Pons (tissue), 1 donor: Measurements from ENCODE around the gene KLHL21.
"Not testable (repeated sequence)": the region's sequence is repeated elsewhere in the genome, so short reads cannot be mapped to it uniquely, and the experiment has no call there.

Source experiments
- DNase-seq: peaks from one replicate; pipeline ENCODE4 v3.0.0-alpha.2; 2016; ENCODE audit warnings: low spot score

The KLHL21 gene

DNA sequence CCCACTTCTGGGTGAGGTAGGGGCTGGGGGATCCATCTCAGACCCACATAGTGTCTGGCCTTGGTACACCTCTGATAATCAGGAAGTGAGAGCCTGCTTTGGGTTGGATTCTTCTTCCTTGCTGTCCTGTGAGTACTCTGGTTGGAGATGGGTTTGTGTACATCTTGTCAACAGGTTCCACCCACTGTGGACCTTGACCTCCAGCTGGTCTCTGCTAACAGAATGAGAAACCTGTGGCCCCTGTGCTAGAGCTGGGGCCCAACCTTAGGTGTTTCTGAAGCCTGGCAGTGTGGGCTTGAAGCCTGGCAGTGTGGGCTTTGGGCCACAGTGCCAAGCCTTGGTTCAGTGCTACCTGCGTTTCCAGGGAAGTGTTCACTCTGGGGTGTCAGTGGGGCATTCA is 20.3 kb downstream of the KLHL21 start:
- no peak for DNase-seq

DNA sequence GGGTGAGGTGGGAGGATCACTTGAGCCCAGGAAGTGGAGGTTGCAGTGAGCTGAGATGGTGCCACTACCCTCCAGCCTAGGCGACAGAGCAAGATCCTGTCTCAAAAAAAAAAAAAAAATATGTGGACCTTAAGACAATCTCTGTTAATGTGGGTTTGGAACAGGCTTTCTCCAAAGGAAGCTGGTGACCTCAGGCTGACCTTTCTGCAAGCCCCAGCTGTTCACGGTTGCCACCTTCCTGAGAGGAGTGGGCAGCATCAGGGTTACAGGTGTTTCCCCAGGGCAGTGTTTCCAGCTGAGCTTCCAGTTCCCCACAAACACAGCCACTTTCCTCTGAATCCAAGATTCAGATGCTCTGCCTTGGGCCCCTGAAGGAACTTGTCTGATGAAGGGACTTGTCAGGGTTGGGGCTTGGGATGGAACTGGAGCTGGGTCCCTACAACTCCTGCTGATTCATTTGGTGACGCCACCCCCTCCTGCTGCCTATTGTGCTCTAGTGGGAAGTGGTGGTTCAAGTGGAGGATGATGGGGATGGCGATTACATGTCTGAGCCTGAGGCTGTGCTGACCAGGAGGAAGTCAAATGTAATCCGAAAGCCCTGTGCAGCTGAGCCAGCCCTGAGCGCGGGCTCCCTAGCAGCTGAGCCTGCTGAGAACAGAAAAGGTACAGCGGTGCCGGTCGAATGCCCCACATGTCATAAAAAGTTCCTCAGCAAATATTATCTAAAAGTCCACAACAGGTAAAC is 20.9 kb downstream of the KLHL21 start:
- no peak for DNase-seq

DNA sequence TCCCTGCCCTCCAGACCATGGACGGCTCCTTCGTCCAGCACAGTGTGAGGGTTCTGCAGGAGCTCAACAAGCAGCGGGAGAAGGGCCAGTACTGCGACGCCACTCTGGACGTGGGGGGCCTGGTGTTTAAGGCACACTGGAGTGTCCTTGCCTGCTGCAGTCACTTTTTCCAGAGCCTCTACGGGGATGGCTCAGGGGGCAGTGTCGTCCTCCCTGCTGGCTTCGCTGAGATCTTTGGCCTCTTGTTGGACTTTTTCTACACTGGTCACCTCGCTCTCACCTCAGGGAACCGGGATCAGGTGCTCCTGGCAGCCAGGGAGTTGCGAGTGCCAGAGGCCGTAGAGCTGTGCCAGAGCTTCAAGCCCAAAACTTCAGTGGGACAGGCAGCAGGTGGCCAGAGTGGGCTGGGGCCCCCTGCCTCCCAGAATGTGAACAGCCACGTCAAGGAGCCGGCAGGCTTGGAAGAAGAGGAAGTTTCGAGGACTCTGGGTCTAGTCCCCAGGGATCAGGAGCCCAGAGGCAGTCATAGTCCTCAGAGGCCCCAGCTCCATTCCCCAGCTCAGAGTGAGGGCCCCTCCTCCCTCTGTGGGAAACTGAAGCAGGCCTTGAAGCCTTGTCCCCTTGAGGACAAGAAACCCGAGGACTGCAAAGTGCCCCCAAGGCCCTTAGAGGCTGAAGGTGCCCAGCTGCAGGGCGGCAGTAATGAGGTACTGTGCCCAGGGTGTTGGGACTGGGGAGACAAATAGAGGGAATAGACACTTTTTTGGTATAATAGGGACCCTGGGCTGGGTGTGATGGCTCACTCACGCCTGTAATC is 21.9 kb downstream of the KLHL21 start:
- DNase-seq = no peak

DNA sequence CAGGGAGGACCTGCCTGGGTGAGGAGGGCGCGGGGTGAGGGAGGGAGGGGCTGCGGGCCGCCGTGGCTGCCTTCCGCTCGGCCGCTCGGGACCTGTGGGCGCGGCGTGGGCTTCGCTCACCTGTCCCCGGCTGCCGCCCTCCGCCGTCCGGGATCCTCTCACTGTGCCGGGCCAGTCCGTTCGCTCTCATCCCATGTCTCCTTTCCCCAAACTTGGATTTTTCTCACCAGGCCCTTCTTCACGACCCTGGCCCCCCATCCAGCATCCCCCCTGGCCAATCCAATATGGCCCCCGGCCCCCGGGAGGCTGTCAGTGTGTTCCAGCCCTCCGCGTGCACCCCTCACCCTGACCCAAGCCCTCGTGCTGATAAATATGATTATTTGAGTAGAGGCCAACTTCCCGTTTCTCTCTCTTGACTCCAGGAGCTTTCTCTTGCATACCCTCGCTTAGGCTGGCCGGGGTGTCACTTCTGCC is 22.5 kb downstream of the KLHL21 start:
- DNase-seq = no peak

DNA sequence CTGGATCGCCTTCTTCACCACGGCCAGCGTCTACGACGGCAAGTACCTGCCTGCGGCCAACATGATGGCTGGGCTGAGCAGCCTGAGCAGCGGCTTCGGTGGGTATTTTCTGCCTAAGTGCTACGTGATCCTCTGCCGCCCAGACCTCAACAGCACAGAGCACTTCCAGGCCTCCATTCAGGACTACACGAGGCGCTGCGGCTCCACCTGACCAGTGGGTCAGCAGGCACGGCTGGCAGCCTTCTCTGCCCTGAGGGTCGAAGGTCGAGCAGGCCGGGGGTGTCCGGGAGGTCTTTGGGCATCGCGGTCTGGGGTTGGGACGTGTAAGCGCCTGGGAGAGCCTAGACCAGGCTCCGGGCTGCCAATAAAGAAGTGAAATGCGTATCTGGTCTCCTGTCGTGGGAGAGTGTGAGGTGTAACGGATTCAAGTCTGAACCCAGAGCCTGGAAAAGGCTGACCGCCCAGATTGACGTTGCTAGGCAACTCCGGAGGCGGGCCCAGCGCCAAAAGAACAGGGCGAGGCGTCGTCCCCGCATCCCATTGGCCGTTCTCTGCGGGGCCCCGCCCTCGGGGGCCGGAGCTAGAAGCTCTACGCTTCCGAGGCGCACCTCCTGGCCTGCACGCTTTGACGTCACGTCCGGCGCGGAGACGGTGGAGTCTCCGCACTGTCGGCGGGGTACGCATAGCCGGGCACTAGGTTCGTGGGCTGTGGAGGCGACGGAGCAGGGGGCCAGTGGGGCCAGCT is 23.1 kb downstream of the KLHL21 start, which contains the start of gene ZBTB48:
TSS of gene ZBTB48 (plus strand) at position 621 of the 745 bp plus-strand sequence. CDS start 616 bp downstream, outside the sequence.
- DNase-seq = peak; percentile 99

DNA sequence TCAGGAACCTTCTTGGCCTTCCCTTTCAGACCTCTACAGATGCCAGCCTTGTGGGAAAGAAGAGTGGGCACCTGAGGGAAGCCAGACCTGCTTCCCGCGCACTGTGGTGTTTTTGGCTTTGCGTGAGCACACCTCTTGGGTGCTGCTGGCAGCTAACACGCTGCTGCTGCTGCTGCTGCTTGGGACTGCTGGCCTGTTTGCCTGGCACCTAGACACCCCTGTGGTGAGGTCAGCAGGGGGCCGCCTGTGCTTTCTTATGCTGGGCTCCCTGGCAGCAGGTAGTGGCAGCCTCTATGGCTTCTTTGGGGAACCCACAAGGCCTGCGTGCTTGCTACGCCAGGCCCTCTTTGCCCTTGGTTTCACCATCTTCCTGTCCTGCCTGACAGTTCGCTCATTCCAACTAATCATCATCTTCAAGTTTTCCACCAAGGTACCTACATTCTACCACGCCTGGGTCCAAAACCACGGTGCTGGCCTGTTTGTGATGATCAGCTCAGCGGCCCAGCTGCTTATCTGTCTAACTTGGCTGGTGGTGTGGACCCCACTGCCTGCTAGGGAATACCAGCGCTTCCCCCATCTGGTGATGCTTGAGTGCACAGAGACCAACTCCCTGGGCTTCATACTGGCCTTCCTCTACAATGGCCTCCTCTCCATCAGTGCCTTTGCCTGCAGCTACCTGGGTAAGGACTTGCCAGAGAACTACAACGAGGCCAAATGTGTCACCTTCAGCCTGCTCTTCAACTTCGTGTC is 23.9 kb downstream of the KLHL21 start:
- no peak for DNase-seq

DNA sequence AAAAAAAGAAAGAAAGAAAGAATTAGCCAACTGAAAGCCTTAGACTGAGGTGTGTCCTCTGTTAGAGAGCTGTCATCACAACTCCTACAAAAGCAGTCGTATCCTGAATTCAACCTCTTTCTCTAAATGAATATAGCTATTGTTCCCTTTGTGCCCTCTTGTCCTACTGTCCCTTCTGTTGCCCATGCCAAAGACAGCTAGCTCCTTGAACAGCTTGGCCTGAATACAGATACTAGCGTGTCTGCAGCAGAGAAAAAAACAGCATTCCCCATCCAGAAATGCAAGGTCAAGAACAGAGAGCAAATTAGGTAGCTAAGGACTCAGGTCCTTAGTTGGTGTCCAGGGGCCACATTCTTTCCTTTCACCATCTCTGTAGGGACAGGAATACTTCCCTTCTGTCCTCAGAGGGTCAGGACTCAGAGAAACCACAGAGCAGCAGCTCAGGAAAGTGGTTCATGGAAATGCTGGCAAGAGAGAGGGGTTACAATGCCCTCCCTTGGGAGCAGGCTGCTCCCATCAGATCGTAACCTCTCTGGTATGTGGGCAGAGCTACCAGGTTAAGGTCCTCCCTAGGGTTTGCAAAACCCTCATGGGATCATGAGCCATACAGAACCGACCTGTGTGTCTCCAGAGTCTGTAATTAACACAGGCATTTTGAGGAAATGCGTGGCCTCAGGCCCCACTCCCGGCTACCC is 24.7 kb downstream of the KLHL21 start:
- DNase-seq = peak; percentile 89

DNA sequence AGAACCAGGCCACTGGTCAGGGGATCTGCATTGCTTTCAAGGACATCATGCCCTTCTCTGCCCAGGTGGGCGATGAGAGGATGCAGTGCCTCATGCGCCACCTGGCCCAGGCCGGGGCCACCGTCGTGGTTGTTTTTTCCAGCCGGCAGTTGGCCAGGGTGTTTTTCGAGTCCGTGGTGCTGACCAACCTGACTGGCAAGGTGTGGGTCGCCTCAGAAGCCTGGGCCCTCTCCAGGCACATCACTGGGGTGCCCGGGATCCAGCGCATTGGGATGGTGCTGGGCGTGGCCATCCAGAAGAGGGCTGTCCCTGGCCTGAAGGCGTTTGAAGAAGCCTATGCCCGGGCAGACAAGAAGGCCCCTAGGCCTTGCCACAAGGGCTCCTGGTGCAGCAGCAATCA is 27.9 kb downstream of the KLHL21 start:
- no peak for DNase-seq

DNA sequence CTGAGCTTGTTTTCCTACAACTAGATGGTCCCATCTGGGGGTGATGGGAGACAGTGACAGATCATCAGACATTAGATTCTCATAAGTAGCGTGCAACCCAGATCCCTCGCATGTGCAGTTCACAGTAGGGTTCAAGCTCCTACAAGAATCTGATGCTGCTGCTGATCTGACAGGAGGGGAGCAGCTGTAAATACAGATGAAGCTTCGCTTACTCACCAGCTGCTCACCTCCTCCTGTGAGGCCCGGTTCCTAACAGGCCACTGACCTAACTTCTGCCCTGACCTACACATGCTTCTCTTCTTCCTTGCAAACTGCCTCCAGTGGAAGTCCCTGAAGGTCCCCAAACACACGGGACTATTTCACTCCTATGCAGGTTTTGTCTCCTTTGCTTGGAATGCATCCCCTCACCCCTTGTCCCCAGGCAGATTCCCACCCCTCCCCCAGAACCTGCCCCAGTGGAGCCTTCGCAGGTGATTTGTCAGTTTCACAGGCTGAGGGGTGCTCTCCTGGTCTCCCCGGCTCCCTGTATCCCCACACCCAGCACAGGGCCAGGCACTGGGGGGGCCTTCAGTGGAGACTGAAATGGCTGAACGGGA is 28.5 kb downstream of the KLHL21 start:
- DNase-seq = no peak

DNA sequence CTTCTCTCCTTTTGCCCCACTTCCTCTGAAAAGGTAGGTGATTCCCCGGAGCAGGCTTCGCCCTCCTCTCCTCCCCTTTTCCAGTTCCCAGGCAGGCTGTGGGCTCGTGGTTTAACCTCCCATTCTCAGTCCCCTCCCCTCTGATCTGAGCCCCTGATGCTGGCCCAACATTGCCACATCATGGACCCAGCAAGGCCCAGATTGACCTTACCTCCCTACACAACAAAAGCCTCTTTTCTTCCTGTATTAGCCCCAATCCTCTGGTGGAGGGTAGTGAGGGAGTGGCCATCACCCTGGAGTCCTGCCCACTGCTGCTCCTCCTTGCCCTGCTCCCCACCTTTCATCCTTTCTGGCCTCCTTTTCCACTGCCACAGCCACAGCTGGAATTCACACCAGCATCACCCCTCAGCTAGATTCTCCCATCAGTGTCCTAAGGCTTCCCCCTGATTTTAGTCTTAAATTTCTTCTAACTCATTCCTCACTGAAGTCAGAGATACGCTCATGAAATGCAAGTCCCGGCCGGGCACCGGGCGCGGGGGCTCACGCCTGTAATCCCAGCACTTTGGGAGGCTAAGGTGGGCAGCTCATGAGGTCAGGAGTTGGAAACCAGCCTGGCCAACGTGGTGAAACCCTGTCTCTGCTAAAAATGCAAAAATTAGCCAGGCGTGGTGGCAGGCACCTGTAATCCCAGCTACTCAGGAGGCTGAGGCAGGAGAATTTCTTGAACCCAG is 29.9 kb downstream of the KLHL21 start:
- DNase-seq = no peak

DNA sequence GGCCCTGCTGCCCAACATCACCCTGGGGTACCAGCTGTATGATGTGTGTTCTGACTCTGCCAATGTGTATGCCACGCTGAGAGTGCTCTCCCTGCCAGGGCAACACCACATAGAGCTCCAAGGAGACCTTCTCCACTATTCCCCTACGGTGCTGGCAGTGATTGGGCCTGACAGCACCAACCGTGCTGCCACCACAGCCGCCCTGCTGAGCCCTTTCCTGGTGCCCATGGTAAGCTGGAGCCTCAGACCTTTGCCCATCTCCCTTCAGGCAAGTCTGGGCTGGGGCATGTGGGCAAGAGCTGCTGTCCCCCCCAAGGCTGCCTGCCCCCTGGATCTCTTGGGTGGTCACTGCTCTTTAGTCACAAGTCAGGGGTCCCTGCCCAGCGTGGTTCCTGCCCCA is 31.7 kb downstream of the KLHL21 start:
- no peak for DNase-seq

DNA sequence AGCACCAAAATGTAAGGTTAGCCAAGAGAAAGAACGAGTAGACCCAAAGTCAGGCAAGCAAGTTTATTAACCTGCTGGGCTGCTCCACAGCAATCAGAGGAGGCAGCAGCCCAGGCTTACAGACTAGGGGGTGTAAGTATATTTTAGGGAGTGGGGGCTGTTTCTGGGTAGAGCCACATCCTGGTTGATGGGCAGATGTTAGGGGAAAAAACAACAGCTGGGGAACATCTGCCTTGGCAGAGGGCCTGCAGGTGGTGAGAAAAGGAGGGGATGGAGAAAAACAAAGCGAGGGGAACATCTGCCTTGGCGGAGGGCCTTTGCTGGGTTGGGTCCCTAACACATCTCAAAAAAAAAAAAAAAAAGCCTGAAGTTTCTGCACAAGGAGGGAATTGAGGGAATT is 32.6 kb downstream of the KLHL21 start:
- no peak for DNase-seq

DNA sequence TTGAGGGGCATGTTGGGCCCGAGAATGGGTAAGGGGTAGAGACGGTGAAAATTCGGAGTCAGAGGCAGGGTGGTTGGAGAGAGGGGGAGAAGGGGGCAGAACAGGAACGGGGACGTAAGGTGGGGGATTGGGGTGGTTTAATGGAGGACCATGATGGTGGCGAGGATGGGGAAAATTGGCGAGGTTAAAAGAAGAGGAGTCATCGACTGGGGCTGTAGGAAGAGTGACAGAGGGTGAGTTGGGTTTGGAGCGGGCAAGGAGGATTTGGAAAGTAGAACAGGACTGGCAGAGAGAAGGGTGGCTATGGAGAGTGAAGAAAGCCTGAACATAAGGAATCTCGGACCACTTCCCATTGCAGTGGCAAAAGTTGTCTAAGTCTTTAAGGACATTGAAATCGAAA is 33.6 kb downstream of the KLHL21 start:
- DNase-seq = no peak

DNA sequence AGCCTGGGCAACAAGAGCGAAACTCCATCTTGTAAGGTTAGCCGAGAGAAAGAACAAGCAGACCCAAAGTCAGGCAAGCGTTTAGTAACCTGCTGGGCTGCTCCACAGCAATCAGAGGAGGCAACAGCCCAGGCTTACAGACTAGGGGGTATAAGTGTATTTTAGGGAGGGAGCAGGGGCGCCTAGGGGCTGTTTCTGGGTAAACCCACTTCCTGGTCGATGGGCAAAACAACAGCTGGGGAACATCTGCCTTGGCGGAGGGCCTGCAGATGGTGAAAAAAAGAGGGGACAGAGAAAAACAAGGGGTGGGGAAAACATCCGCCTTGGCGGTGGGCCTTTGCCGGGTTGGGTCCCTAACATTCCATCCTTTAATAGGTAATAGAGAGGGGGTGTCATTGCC is 42.4 kb downstream of the KLHL21 start:
- no peak for DNase-seq

DNA sequence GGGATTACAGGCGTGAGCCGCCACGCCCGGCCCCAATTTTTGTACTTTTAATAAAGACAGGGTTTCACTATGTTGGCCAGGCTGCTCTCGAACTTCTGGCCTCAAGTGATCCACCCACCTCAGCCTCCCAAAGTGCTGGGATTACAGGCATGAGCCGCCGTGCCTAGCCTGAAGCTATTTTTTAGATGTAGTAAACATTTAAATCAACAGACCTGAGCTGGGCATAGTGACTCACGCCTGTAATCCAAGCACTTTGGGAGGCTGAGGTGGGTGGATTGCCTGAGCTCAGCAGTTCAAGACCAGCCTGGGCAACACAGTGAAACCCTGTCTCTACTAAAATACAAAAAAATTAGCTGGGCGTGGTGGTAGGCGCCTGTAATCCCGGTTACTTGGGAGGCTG is 43.5 kb downstream of the KLHL21 start:
- DNase-seq = not testable (repeated sequence)

DNA sequence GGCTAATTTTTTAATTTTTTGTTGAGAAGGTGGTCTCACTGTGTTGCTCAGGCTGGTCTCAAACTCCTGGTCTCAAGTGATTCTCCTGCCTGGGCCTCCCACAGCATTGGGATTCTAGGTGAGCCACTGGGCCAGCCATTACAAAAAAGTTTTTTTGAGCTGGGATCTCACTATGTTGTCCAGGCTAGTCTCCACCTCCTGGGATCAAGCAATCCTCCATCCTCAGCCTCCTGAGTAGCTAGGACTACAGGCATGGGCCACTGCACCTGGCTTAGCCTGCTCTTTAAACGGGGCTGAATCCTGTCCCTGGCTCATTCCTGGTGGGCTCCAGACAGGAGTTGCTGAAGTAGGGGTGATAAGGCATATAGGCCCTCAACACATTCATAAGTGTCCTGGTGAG is 45.1 kb downstream of the KLHL21 start:
- no peak for DNase-seq

DNA sequence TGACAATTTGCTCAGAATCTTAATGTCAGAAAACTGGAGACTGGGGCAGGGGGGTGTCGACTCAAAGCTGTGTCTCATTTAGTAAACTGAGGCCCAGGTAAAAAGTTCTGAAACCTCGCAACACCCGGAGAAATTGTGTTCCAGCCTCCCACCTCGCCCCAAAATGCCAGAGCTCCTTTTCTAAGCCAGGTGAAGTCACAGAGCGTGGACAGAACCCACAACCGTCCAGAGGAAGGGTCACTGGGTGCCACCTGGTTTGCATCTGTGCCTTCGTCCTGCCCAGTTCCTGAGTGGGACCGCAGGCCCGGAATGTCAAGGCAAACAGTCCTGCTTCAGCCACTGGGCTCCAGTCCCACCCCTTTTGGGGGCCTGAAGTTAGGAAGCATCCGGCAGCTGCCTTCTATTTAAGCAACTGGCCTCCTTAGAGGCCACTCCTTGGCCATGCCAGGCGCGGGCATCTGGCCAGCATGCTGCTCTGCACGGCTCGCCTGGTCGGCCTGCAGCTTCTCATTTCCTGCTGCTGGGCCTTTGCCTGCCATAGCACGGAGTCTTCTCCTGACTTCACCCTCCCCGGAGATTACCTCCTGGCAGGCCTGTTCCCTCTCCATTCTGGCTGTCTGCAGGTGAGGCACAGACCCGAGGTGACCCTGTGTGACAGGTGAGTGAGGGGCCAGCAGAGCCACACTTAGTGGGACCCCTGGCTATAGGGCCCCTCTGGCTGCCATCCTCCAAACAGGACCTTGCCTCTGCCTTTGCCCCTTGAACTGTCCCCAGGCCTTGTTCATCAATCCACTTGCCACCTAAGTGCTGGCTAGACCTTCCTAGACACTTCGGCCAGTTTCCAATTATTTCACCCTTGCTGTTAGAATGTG is 47.5 kb downstream of the KLHL21 start, which contains the start of gene TAS1R1:
TSS of gene TAS1R1 (plus strand) at position 401 of the 872 bp plus-strand sequence. CDS start at position 468, 67 bp downstream.
- peak; percentile 12 for DNase-seq

DNA sequence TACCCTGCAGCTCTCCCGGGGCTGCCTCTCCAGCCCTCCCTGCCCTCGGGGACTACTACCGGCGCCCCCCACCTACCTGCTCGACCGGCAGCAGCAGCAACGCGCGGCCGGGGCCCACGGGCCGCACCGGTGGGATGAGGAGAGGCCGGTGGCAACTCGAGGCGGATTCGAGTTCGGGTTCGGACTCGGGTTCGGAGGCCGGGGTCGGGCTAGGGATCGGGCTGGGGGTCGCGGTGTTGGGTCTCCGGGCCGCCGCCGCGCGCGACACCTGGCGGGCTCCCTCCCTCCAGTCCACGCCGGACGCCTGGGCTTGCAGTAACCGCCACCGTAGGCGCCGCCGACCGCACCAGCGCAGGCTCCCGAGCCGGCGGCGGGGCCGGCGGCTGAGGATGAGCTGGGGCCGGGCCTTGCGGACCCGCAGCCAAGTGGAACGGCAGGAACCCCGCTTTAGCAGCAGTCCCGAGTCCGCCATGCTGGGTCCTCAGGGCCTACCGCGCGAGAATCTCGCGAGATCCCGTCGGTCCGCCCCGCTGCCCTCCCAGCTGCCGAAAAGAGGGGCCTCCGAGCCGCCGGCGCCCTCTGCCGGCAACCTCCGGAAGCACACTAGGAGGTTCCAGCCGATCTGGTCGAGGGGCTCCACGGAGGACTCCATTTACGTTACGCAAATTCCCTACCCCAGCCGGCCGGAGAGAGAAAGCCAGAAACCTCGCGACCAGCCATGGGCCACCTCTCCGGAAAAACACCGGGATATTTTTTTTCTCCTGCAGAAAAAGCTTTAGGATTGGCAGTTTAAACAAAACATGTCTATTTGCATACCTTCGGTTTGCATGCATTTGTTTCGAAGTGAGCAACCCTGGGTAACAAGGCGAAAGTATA is 48.4 kb downstream of the KLHL21 start, which contains the start of gene NOL9:
TSS of gene NOL9 (minus strand) at position 483 of the 876 bp plus-strand sequence. CDS start at position 472, 11 bp downstream.
- DNase-seq = peak; percentile 84
